Stimulated activated CD8-positive, alpha-beta memory T cell treated with anti-CD3 and anti-CD28 coated beads, Interleukin-15, amount 100 ng/mL, for 1 hour (primary cell): ENCODE results near the gene KRT38.
"Not testable (repeated sequence)": the region's sequence is repeated elsewhere in the genome, so short reads cannot be mapped to it uniquely, and the experiment has no call there.

ENCODE experiments used
- DNase-seq: peaks from one replicate; pipeline ENCODE4 v3.0.0-alpha.2; 2020; ENCODE audit warnings: low read depth

KRT38 gene

GRCh38 chr17:41462705-41463104, 21.9 kb upstream of the KRT38 start:
- no peak for DNase-seq

- no peak for DNase-seq
Observed at GRCh38 chr17:41457676-41458075, 16.9 kb upstream of the KRT38 start.

- no peak for DNase-seq
Observed at GRCh38 chr17:41456204-41456603, 15.4 kb upstream of the KRT38 start.

DNA sequence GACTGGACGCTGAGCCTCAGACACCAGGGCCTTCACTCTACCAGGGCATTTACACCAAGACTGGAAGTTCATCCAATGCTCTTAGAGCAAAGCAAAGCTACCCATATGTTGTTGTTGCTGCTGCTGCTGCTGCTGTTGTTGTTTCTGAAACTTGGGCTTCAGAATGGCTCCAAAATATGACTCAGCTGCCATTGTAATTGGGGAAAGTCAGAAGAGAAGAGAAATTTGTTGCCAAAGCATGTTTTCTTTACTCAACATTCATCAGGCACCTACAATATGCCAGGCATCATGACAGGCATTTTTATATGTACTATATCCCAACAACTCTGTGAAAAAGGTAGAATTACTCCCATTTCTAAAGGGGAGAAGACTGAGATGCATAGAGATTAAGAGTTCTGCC, 14.5 kb upstream of the KRT38 start:
- no peak for DNase-seq

GRCh38 chr17:41453066-41453465, 12.3 kb upstream of the KRT38 start:
- no peak for DNase-seq

DNA sequence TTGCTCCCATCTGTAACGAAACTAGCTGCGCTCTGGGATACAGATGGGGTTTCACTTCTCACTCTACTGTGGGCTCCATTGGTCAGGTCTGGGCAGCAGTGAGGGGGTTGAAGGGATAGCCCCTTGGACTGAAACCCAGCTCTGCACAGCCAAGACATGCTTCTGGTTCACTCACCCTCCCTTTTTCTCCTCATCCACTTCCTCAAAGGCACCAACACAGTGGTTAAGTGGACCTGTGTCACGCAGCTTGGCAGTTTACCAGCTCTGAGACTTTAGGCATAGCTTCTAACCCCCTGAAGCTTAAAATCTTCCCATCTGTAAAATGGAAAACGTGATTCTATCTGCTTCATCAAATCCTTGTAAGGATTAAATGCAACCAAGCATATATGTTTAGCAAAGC, 11.5 kb upstream of the KRT38 start:
- DNase-seq, result no peak

DNA sequence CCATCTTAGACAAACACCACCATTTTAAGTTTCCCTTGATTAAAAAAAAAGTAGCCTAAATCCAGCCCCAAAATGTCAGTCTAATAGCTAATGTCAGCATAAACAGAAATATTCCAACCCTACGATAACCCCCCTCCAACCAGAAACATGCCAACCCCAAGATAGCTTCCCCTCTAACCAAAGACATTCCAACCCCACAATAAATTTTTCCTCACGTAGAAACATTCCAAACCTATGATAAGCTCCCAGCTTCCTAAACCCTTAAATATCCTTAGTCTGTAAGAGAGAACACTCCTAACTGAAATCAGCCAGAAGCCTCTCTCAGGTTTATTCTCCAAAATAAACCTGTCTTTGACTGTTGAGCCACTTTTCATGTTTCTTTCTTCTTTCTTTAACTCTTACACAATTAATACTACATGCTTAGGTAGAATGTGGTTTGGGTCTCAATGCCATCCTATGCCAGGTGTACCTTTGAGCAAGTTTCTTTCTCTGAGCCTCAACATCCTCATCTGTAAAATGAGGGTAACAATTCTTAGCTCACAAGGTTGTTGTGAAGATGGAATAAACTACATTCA, 10.5 kb upstream of the KRT38 start:
- no peak for DNase-seq

- DNase-seq, result no peak
Observed at GRCh38 chr17:41449008-41449407, 8.2 kb upstream of the KRT38 start.

DNA sequence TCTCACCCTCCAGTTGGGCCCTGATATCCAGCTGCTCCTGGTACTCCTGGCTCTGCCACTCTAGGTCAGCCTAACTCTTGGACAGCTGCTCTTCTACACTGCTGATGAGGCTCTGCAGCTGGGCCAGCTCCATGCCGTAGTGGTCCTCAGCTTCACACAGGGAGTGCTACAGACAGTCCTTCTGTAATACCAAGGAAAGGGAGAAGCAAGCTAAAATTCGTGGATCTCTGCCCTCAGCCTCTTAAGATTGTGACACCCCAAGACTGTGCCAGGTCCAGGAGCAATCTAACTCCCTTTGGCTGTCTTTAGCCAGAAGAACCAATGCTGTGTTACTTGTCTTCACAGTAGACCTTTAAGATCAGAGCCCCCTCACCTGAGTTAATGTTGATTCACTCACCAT, 7.7 kb upstream of the KRT38 start:
- DNase-seq, result no peak

DNA sequence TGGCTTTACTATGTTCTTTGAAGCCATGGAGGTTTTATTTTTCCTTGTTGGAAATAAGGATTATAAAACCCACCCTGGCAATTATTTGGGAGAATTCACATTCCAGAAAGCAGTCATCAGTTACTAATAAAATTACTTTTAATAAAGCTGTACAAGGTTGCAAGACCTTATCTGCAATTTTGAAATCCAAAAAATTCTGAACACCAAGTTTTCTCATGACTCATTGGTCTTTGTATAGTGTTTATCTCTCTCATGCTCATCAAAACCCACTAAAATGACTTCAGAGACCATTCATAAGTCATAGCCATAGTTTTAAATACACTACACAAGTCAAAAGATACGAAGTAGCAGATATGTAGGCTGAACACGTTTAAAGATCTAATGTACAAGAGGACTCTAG, 6.0 kb upstream of the KRT38 start:
- DNase-seq, result no peak

DNA sequence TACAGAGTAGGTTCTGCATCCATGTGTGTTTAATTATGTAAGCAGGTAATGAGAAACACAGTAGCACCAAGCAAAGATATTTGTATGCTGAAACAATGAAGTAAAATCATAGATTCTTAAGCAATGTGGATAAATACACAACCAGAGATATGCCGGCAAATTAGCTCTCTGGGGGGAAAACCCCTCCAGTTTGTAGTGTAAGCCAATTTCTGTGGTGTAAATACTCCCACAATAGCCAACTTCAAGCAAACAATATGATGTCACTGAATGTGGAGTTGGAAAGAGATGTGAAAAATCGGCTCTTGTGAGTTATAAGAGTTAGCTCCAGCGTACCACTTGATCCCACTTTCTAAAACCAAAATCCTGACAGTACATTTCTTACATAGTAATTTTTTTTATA, 3.9 kb upstream of the KRT38 start:
- no peak for DNase-seq

DNA sequence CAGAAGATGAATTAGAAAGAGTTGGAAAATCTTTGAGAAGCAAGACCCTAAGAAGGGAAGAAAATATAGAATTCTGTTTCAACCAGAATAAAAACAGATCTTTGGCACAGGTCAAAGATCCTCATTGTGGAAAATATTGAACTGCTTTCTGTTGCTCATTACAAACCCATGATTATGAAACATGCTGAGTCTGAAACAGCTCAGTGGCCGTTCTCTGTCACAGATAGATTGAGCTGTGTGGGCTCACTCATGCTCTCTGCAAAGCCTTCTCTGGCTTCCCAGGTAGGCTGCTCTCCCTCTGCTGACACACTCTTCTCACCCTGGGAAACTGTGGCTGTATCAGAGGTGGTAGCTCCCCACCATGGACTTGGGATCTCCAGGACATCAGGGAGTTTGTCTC, 3.4 kb upstream of the KRT38 start:
- DNase-seq, result no peak

DNA sequence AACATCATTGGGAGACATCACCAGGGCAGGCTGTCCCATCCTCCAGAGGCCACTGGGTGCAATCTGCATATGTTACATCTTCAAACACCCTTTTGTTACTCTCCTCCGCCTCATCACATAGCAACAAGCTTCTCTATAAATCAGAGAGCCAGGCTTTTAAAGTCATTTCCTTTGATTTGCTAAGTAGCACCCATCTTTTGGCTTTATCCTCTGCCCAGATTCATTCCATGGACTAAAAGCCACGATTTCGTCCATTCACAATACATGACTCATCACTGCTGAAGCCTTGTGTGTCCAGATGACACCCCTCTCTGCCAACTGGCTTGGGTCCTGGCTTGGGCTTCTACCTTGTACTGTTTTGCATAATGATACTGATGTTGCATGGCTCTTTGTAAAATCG, 2.0 kb upstream of the KRT38 start:
- no peak for DNase-seq

DNA sequence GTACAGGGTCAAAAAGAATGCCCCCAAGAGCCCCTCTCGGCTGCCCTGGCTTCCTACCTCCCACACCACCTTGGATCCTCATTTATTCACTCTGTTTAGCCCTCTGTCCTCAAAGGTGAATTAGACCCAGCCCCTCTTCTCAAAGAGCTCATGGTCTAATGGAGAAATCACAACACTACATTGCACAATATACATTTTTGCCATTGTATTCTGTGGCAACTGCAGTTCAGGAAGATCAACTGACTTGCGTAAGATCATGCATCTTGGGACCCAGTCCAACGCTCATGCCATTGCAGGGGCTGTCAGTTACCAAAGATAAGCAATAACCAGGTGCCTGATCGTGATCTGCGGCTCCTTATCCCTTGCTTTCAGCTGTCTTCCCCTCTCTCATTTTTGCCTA, 1.4 kb downstream of the KRT38 start:
- no peak for DNase-seq

DNA sequence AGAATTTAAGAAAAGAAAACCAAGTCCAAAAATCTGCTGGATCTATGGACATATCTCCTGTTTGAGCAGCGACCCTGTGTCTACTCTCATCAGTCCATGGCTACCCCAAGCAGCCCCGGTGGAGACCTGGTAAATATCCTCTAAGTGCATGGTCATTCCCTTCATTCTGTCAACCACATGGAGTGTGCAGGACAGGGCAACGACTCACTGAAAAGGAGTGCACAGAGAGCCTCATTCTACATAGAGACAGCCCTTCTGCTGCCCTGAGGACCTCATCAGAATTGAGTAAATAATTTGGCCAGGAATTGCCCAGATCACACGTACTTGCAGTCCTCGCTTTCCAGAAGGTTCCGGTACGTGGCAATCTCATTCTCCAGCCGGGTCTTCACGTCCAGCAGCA, 3.0 kb downstream of the KRT38 start:
- no peak for DNase-seq

- DNase-seq, result no peak
Observed at GRCh38 chr17:41437254-41437653, 3.5 kb downstream of the KRT38 start.

- DNase-seq, result no peak
Observed at GRCh38 chr17:41434415-41434814, 6.4 kb downstream of the KRT38 start.

DNA sequence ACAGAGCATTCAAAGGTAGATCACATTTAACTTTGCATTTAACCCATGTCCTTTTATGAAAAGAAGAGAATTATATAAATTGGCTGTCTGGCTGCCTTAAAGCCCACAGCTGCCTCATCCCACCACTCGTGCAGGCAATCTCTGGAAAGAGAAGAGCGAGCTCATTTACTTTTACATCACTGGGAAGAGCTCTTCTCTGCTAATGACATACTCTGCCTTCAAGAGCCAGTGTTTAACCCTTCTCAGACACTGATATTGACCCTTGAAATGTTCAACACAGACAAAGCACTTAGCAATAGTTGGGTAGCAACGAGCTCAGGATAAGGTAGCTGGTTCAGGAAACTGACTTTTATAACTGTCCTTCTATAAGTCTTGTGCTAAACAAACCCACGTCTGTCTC, 6.8 kb downstream of the KRT38 start:
- DNase-seq, result no peak

DNA sequence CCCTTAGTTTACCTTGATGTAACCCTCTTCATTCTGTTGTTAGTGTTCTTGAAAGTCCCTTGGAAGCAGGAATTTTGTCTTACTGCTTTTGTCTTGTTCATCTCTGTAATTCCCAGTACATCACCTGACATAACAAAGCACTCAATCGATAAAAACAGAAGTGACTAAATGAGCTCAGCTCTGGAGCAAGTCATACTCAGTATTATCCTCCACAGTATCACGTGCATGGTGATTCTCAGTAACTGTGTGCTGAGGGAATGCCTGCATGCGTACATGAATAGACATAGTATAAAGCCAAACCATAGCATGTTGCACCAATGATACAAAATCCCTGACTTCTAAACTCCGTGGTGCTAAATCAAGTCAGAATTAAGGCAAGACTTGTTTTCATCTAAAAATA, 7.2 kb downstream of the KRT38 start:
- no peak for DNase-seq

GRCh38 chr17:41430376-41430775, 10.4 kb downstream of the KRT38 start:
- DNase-seq, result not testable (repeated sequence)

- no peak for DNase-seq
Observed at GRCh38 chr17:41429667-41430066, 11.1 kb downstream of the KRT38 start.

GRCh38 chr17:41428591-41429291, 12.0 kb downstream of the KRT38 start:
- no peak for DNase-seq

GRCh38 chr17:41424111-41424635, 16.6 kb downstream of the KRT38 start, which contains the start of gene KRT37:
TSS of gene KRT37 (minus strand) at chr17:41424585. CDS start at chr17:41424523, 62 bp downstream.
- DNase-seq, result no peak

- not testable (repeated sequence) for DNase-seq
Observed at GRCh38 chr17:41422586-41422985, 18.2 kb downstream of the KRT38 start.
